IMR-90 (cell line): ENCODE results near the gene COX7A2L. TPM values are rescaled to one million over a fixed set of nuclear protein-coding genes. Genes with fewer than 3 reads are reported as not detected.

Source experiments
- ATAC-seq: fragments of 200-7000 bp; cut with Tn5 transposase; 2 replicates; pipeline ENCODE4 v1.9.1; 2020; ENCODE audit warnings: low read depth, mild to moderate bottlenecking, moderate library complexity
- BruUV-seq: library from RNA; stranded (reverse); fragments of 400-500 nt; replicated peaks from 2 replicates; lab custom pipeline; 2021; lab: Mats Ljungman, UMichigan
- CTCF ChIA-PET: fragments of 300-600 bp; formaldehyde crosslinking; extraction: SDS; loops from one replicate; lab custom pipeline; 2021; ENCODE audit warnings: antibody characterized with exemption; lab: Yijun Ruan, JAX
- POLR2A ChIA-PET: fragments of 300-600 bp; sonication (Branson Sonifier 250); formaldehyde crosslinking; loops from one replicate; lab custom pipeline; 2022; ENCODE audit warnings: antibody characterized with exemption; ENCODE audit not compliant: unreplicated experiment; lab: Charles Lee
- DNase-seq: peaks from one replicate; pipeline ENCODE4 v3.0.0; 2013
- H2AFZ ChIP-seq: replicated peaks from 2 replicates; pipeline ENCODE3; 2013; ENCODE audit warnings: low read length, mild to moderate bottlenecking; ENCODE audit not compliant: poor library complexity
- H2AK5ac ChIP-seq: 2 replicates; pipeline ENCODE4 v1.6.1; 2013; ENCODE audit warnings: low read depth, low read length, inconsistent platforms
- H2AK9ac ChIP-seq: replicated peaks from 2 replicates; pipeline ENCODE3; 2013; ENCODE audit warnings: mild to moderate bottlenecking, low read depth, low read length, moderate library complexity; ENCODE audit not compliant: poor library complexity
- H2BK120ac ChIP-seq: 2 replicates; pipeline ENCODE4 v1.6.1; 2013; ENCODE audit warnings: low read depth, low read length, inconsistent platforms
- H2BK15ac ChIP-seq: 3 replicates; pipeline ENCODE4 v1.6.1; 2013; ENCODE audit warnings: low read depth, low read length, inconsistent platforms
- H2BK20ac ChIP-seq: 2 replicates; pipeline ENCODE4 v1.6.1; 2013; ENCODE audit warnings: low read depth, mild to moderate bottlenecking, inconsistent platforms, low read length, moderate library complexity
- H2BK5ac ChIP-seq: 2 replicates; pipeline ENCODE4 v1.6.1; 2013; ENCODE audit warnings: mild to moderate bottlenecking, low read depth, low read length, inconsistent platforms; ENCODE audit not compliant: poor library complexity, severe bottlenecking
- H3K14ac ChIP-seq: replicated peaks from 2 replicates; pipeline ENCODE4 v1.6.1; 2013; ENCODE audit warnings: low read depth, low read length, inconsistent platforms
- H3K18ac ChIP-seq: 2 replicates; pipeline ENCODE4 v1.6.1; 2013; ENCODE audit warnings: low read depth, low read length, control low read depth
- H3K23ac ChIP-seq: 2 replicates; pipeline ENCODE4 v1.6.1; 2013; ENCODE audit warnings: low read depth, low read length, inconsistent platforms
- H3K27ac ChIP-seq: 2 replicates; pipeline ENCODE4 v1.5.1; 2013; ENCODE audit warnings: mild to moderate bottlenecking, control low read depth, low read length; ENCODE audit not compliant: insufficient read depth
- H3K27me3 ChIP-seq: 2 replicates; pipeline ENCODE4 v1.6.1; 2013; ENCODE audit warnings: low read length; ENCODE audit not compliant: control insufficient read depth, insufficient read depth
- H3K36me3 ChIP-seq: 2 replicates; pipeline ENCODE4 v1.6.1; 2013; ENCODE audit warnings: low read length, mixed read lengths; ENCODE audit not compliant: control insufficient read depth, insufficient read depth
- H3K4ac ChIP-seq: 2 replicates; pipeline ENCODE4 v1.6.1; 2013; ENCODE audit warnings: low read depth, low read length, inconsistent platforms
- H3K4me1 ChIP-seq: 2 replicates; pipeline ENCODE4 v1.6.1; 2013; ENCODE audit warnings: low read length, mixed read lengths; ENCODE audit not compliant: control insufficient read depth, insufficient read depth
- H3K4me2 ChIP-seq: 2 replicates; pipeline ENCODE4 v1.6.1; 2013; ENCODE audit warnings: low read depth, mild to moderate bottlenecking, control low read depth, low read length, moderate library complexity
- H3K4me3 ChIP-seq: 2 replicates; pipeline ENCODE4 v1.5.1; 2013; ENCODE audit warnings: low read depth, mild to moderate bottlenecking, control low read depth, low read length, moderate library complexity; ENCODE audit not compliant: insufficient read depth
- H3K56ac ChIP-seq: 2 replicates; pipeline ENCODE4 v1.6.1; 2013; ENCODE audit warnings: low read length, inconsistent platforms; ENCODE audit not compliant: insufficient read depth; ENCODE audit errors: extremely low read depth
- H3K79me1 ChIP-seq, 2 experiments: 2 replicates each; pipeline ENCODE4 v1.6.1; 2013; ENCODE audit warnings: low read length in 2 of 2, inconsistent platforms in 1 of 2, low read depth in 1 of 2
- H3K9ac ChIP-seq: 2 replicates; pipeline ENCODE4 v1.6.1; 2013; ENCODE audit warnings: low read depth, low read length, control low read depth
- H3K9me1 ChIP-seq: 2 replicates; pipeline ENCODE4 v1.6.1; 2013; ENCODE audit warnings: low read length, inconsistent platforms; ENCODE audit not compliant: insufficient read depth
- H3K9me3 ChIP-seq: 2 replicates; pipeline ENCODE4 v1.6.1; 2013; ENCODE audit warnings: low read length; ENCODE audit not compliant: control insufficient read depth, insufficient read depth
- H4K20me1 ChIP-seq: 2 replicates; pipeline ENCODE4 v1.6.1; 2013; ENCODE audit warnings: low read length, inconsistent platforms; ENCODE audit not compliant: insufficient read depth
- H4K5ac ChIP-seq: 2 replicates; pipeline ENCODE4 v1.6.1; 2013; ENCODE audit warnings: mild to moderate bottlenecking, low read depth, low read length, control low read depth
- H4K8ac ChIP-seq, 2 experiments: 2 replicates each; pipeline ENCODE4 v1.6.1; 2013; ENCODE audit warnings: low read depth in 2 of 2, low read length in 2 of 2, control low read depth in 1 of 2, inconsistent platforms in 1 of 2
- H4K91ac ChIP-seq: 2 replicates; pipeline ENCODE4 v1.6.1; 2013; ENCODE audit warnings: low read depth, low read length, inconsistent platforms; ENCODE audit not compliant: insufficient read depth
- CEBPB ChIP-seq: IDR thresholded peaks from 2 replicates; pipeline ENCODE4 v1.6.1; 2012; ENCODE audit warnings: low read depth, low read length, improper control_type of control experiment
- CHD1 ChIP-seq: IDR thresholded peaks from 2 replicates; pipeline ENCODE4 v1.6.1; 2012; ENCODE audit warnings: low read depth, low read length, improper control_type of control experiment
- MAZ ChIP-seq: IDR thresholded peaks from 2 replicates; pipeline ENCODE4 v1.6.1; 2012; ENCODE audit warnings: low read depth, mild to moderate bottlenecking, low read length, improper control_type of control experiment, moderate library complexity, borderline replicate concordance
- MXI1 ChIP-seq: IDR thresholded peaks from 2 replicates; pipeline ENCODE4 v1.6.1; 2012; ENCODE audit warnings: low read depth, mild to moderate bottlenecking, low read length, moderate library complexity, borderline replicate concordance
- RFX5 ChIP-seq: IDR thresholded peaks from 2 replicates; pipeline ENCODE4 v1.8.0; 2012; ENCODE audit warnings: low read depth, mild to moderate bottlenecking, low read length, moderate library complexity
- WGBS, 2 experiments: methylation state at CpG; one replicate each; pipeline versions ENCODE4 v1.1.5 to v1.1.7; 2013; ENCODE audit warnings: missing lambda C conversion rate in 2 of 2; ENCODE audit not compliant: insufficient read length in 1 of 2; ENCODE audit errors: extremely low coverage in 2 of 2; 5-methylcytosine and 5-hydroxymethylcytosine counted together
- dilution Hi-C: fragments of 300-500 bp; cut with HindIII; formaldehyde crosslinking; loops from one replicate; pipeline ENCODE4 v1.14.3; 2018; ENCODE audit warnings: low sequenced_read_pairs; ENCODE audit not compliant: unreplicated experiment
- in situ Hi-C: fragments of 300-500 bp; cut with MboI; formaldehyde crosslinking; loops from 3 replicates; pipeline ENCODE4 v1.14.3; 2019; ENCODE audit warnings: low sequenced_read_pairs, inconsistent platforms, mixed read lengths
- intact Hi-C: fragments of 100-400 bp; cut with micrococcal nuclease; formaldehyde crosslinking; loops from 2 replicates; pipeline ENCODE4 v1.10.0; 2022
- polyA plus RNA-seq, 3 experiments: library from polyadenylated mRNA; depleted of rRNA; stranded (reverse); fragments of >200 nt; gene quantifications; 2 replicates each; pipeline ENCODE4 v1.2.3, GENCODE V29; 2012; ENCODE audit warnings: low replicate concordance in 1 of 3
- total RNA-seq: library from RNA; depleted of rRNA; stranded (reverse); fragments of >200 nt; gene quantifications from 2 replicates; pipeline ENCODE4 v1.2.3, GENCODE V29; 2012

COX7A2L gene
- total and polyA plus RNA-seq, 2 of the 4 experiments (the other 2 are of a cell fraction), result 123 to 132 TPM

GRCh38 chr2:42324244-42324643 is 36.8 kb downstream of the COX7A2L start:
- H3K36me3 ChIP-seq, result peaks cover 10% of the 10 kb centered on the region
- H3K18ac ChIP-seq, result no peak overlapping the region
- peaks cover 3% of the 10 kb centered on the region; the same call in 1 of the 2 replicates for H3K9me1 ChIP-seq
- no peaks in the 10 kb centered on the region; the same call in 1 of the 2 replicates for H3K4me1 ChIP-seq
- no CpG with 5 or more reads among the region's 4 CpGs for WGBS, 2 experiments
- H2BK20ac ChIP-seq, result no peak overlapping the region
- ChIA-PET POLR2A (no interaction called here), CTCF (no interaction called here)
- H2BK120ac ChIP-seq, result no peak overlapping the region
- in situ Hi-C loops, result loop anchor here (5.0 to 10.0 kb wide), 2 partner anchors 227 to 469 kb away; no protein-coding TSS in a partner anchor
- H4K5ac ChIP-seq, result no peak overlapping the region
- no peak overlapping the region for H3K23ac ChIP-seq
- H4K91ac ChIP-seq, result no peak overlapping the region
- no peak overlapping the region for H2AFZ ChIP-seq
- ATAC-seq (no peak), DNase-seq (no peak)
- H4K20me1 ChIP-seq, result no peaks in the 10 kb centered on the region
- H2AK9ac ChIP-seq, result no peak overlapping the region
- no peak overlapping the region for H3K9ac ChIP-seq
- H3K79me1 ChIP-seq, result peaks cover 0 to 17% of the 10 kb centered on the region in 2 experiments; a peak in 3 of 4 replicates
- H3K14ac ChIP-seq, result no peak overlapping the region
- no peak overlapping the region for H2BK15ac ChIP-seq
- H3K27ac ChIP-seq, result no peak overlapping the region
- dilution Hi-C loops, result no loop called here
- TF ChIP-seq RFX5 (no peak), MAZ (no peak), CHD1 (no peak), MXI1 (no peak), CEBPB (no peak)
- no peak overlapping the region for H3K4me2 ChIP-seq
- H3K4me3 ChIP-seq, result no peak overlapping the region
- no peaks in the 10 kb centered on the region for H3K27me3 ChIP-seq
- H4K8ac ChIP-seq, result no peak overlapping the region
- H2BK5ac ChIP-seq, result no peak overlapping the region
- no peak overlapping the region for H2AK5ac ChIP-seq
- H3K4ac ChIP-seq, result no peak overlapping the region
- intact Hi-C loops, result loop anchor here (10.0 kb wide), 1 partner anchor 459 kb away; no protein-coding TSS in a partner anchor
- no peaks in the 10 kb centered on the region for H3K9me3 ChIP-seq
- BruUV-seq, result no TSS peak
- no peak overlapping the region for H3K56ac ChIP-seq
